HG03354 (cell line): ENCODE data around the gene IFITM10.
"Not testable (repeated sequence)": the region's sequence is repeated elsewhere in the genome, so short reads cannot be mapped to it uniquely, and the experiment has no call there.

ENCODE experiments used
- ATAC-seq: cut with Tn5 transposase; IDR thresholded peaks from one replicate; pipeline ENCODE4 v1.9.1; 2021; ENCODE audit warnings: mild to moderate bottlenecking; ENCODE audit not compliant: unreplicated experiment, poor library complexity, severe bottlenecking

Gene IFITM10

GRCh38 chr11:1779034-1779805, 28.8 kb upstream of the IFITM10 start:
- ATAC-seq = no peak

- no peak for ATAC-seq
Measured at GRCh38 chr11:1778141-1778911, 27.9 kb upstream of the IFITM10 start.

- ATAC-seq = no peak
Measured at GRCh38 chr11:1777737-1778136, 27.3 kb upstream of the IFITM10 start.

- ATAC-seq = no peak
Measured at GRCh38 chr11:1776944-1777715, 26.7 kb upstream of the IFITM10 start.

- ATAC-seq = no peak
Measured at GRCh38 chr11:1776331-1776851, 26.0 kb upstream of the IFITM10 start.

- ATAC-seq = no peak
Measured at GRCh38 chr11:1774886-1775285, 24.5 kb upstream of the IFITM10 start.

- no peak for ATAC-seq
Measured at GRCh38 chr11:1773994-1774550, 23.7 kb upstream of the IFITM10 start.

GRCh38 chr11:1773131-1773993, 23.0 kb upstream of the IFITM10 start:
- ATAC-seq = no peak

- ATAC-seq = no peak
Measured at GRCh38 chr11:1772270-1773130, 22.1 kb upstream of the IFITM10 start.

- ATAC-seq = no peak
Measured at GRCh38 chr11:1771700-1772099, 21.3 kb upstream of the IFITM10 start.

- ATAC-seq = no peak
Measured at GRCh38 chr11:1771273-1771672, 20.9 kb upstream of the IFITM10 start.

- no peak for ATAC-seq
Measured at GRCh38 chr11:1770528-1770927, 20.1 kb upstream of the IFITM10 start.

- ATAC-seq = no peak
Measured at GRCh38 chr11:1770061-1770460, 19.7 kb upstream of the IFITM10 start.

- not testable (repeated sequence) for ATAC-seq
Measured at GRCh38 chr11:1769304-1769936, 19.0 kb upstream of the IFITM10 start.

- no peak for ATAC-seq
Measured at GRCh38 chr11:1768141-1768469, 17.7 kb upstream of the IFITM10 start.

- ATAC-seq = no peak
Measured at GRCh38 chr11:1767399-1768140, 17.2 kb upstream of the IFITM10 start.

- ATAC-seq = no peak
Measured at GRCh38 chr11:1766719-1767398, 16.5 kb upstream of the IFITM10 start.
